HFFc6 (cell line): Measurements from ENCODE around the gene JOSD1. TPM values are rescaled to one million over a fixed set of nuclear protein-coding genes. Genes with fewer than 3 reads are reported as not detected.
"Not testable (repeated sequence)": the region's sequence is repeated elsewhere in the genome, so short reads cannot be mapped to it uniquely, and the experiment has no call there.

Source experiments
- DNase-seq: peaks from one replicate; pipeline ENCODE4 v3.0.0-alpha.2; 2018
- H3K27ac Mint-ChIP-seq: 2 replicates; pipeline ENCODE4 v1.8.0; 2020; ENCODE audit warnings: mild to moderate bottlenecking, mixed read lengths
- H3K27me3 Mint-ChIP-seq: 2 replicates; pipeline ENCODE4 v1.8.0; 2021; ENCODE audit warnings: mild to moderate bottlenecking, moderate library complexity, mixed read lengths; ENCODE audit not compliant: insufficient read depth
- H3K36me3 Mint-ChIP-seq: 2 replicates; pipeline ENCODE4 v1.8.0; 2021; ENCODE audit warnings: low read depth, mixed read lengths
- H3K4me1 Mint-ChIP-seq: 2 replicates; pipeline ENCODE4 v1.8.0; 2020; ENCODE audit warnings: low read depth, mixed read lengths
- H3K4me3 Mint-ChIP-seq: 2 replicates; pipeline ENCODE4 v1.8.0; 2020; ENCODE audit warnings: mild to moderate bottlenecking, moderate library complexity, mixed read lengths
- H3K9me3 Mint-ChIP-seq: 2 replicates; pipeline ENCODE4 v1.8.0; 2020; ENCODE audit warnings: mild to moderate bottlenecking, mixed read lengths
- total RNA-seq, 6 experiments: library from RNA; stranded (reverse); fragmentation: NEBNext Ultra II Directional; extraction: Animal tissue kit (Norgen Biotek cat#: 25700); gene quantifications; 2 replicates in 1 of 6; 3 replicates in 5 of 6; pipeline ENCODE4 v1.2.3, GENCODE V29; 2021
- TF ChIP-seq, protein P1 (sequence below): fragments of 200-600 bp; sonication (generic); IDR thresholded peaks from 2 replicates; pipeline ENCODE4 v1.5.0; 2021; ENCODE audit warnings: antibody characterized with exemption, mild to moderate bottlenecking

JOSD1 gene
- total RNA-seq, 6 experiments from 2014 or later = 37.8 to 44.6 (median 41.0) TPM

DNA sequence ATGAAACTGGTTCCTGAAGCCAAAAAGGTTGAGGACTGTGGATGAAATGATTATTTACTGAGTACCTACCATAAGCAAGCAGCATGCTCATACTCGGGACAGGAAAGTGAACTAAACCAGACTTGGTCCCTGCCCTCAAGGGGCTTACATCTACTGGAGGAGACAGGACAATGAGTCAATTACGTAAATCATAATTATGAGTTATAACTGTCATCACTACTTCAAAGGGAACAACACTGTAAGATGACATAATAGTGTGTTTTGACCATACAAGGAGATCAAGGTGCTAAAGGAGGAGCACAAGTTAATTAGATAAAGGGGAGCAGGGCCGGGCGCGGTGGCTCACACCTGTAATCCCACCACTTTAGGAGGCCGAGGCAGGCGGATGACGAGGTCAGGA, 47.0 kb downstream of the JOSD1 start:
- DNase-seq = no peak
- Mint-ChIP-seq H3K27me3 (no peaks in the 10 kb centered on the region; the same call in 1 of the 2 replicates), H3K4me3 (no peak overlapping the region), H3K4me1 (peaks cover 17% of the 10 kb centered on the region), H3K9me3 (no peaks in the 10 kb centered on the region), H3K36me3 (no peaks in the 10 kb centered on the region), H3K27ac (no peak overlapping the region)
- TF ChIP-seq, protein P1, sequence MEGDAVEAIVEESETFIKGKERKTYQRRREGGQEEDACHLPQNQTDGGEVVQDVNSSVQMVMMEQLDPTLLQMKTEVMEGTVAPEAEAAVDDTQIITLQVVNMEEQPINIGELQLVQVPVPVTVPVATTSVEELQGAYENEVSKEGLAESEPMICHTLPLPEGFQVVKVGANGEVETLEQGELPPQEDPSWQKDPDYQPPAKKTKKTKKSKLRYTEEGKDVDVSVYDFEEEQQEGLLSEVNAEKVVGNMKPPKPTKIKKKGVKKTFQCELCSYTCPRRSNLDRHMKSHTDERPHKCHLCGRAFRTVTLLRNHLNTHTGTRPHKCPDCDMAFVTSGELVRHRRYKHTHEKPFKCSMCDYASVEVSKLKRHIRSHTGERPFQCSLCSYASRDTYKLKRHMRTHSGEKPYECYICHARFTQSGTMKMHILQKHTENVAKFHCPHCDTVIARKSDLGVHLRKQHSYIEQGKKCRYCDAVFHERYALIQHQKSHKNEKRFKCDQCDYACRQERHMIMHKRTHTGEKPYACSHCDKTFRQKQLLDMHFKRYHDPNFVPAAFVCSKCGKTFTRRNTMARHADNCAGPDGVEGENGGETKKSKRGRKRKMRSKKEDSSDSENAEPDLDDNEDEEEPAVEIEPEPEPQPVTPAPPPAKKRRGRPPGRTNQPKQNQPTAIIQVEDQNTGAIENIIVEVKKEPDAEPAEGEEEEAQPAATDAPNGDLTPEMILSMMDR = no peak

DNA sequence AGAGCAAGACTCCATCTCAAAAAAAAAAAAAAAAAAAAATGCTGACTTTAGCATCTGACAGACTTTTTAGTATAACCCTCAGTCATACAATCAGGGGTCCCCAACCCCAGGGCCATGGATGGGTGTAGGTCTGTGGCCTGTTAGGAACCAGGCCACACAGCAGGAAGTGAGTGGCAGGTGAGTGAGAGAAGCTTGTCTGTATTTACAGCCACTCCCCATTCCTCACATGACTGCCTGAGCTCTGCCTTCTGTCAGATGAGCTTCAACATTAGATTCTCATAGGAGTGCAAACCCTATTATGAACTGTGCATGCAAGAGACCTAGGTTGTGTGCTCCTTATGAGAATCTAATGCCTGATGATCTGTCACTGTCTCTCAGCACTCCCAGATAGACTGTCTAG, 47.9 kb downstream of the JOSD1 start:
- Mint-ChIP-seq H3K36me3 (no peaks in the 10 kb centered on the region), H3K27ac (no peak overlapping the region), H3K4me3 (no peak overlapping the region), H3K27me3 (no peaks in the 10 kb centered on the region; the same call in 1 of the 2 replicates), H3K9me3 (no peaks in the 10 kb centered on the region), H3K4me1 (peaks cover 17% of the 10 kb centered on the region)
- no peak for DNase-seq
- TF ChIP-seq, protein P1 = no peak

DNA sequence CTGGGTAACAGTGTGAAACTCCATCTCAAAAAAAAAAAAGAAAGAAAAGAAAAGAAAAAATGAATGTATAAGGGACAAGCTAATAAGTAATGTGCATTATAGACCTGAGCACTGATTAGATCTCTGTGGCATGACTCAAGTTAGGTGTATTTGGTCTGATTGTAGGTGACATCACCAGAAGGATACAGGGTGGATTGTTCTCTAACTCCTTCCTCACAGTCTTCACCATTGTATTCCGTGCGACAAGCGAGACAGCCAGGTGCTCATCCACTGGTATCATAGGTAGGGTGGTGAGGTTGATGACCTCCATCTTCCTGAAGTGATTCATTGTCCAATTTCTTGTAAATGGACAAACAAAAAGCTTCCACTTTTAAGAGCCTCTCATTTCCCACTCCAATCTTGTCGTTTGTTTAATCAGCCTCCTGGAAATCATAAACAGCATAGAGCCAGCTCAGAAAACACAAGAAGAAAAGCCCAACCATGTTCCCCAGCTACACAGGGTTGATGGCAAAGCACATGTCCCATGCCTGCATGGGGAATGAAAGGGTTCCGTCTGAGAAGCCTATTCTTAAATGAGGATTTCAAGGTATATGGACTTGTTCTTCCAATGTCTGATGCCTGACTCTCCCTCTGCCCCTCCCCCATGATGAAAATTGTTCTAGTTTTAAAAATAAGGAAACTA, 50.8 kb downstream of the JOSD1 start:
- DNase-seq = no peak
- Mint-ChIP-seq H3K9me3 (no peaks in the 10 kb centered on the region), H3K27ac (no peak overlapping the region), H3K36me3 (no peaks in the 10 kb centered on the region), H3K4me3 (no peak overlapping the region), H3K4me1 (peaks cover 4% of the 10 kb centered on the region; the same call in 1 of the 2 replicates), H3K27me3 (no peaks in the 10 kb centered on the region; the same call in 1 of the 2 replicates)
- TF ChIP-seq, protein P1 = no peak

DNA sequence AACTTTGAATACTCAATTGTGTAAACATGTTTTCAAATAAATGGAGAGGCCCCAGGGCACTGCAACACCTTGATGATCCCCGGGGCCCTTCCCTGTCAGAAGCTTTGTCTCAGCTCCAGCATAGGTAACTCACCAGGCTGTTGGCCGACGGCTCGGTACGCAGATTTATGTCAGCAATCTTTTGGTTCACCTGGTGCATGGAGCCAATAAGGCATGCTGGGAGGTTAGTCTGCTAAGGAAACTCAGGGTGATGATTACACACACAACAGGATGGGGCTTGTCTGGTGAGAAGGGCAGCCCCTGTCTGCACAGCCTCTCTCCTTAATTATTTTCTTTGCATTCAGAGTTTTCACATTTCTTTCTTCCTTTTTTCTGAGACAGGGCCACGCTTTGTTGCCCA, 55.3 kb downstream of the JOSD1 start:
- Mint-ChIP-seq H3K4me3 (no peak overlapping the region), H3K4me1 (0 out of 2 replicates have a peak, but pooled peaks cover 5% of the 10 kb centered on the region), H3K27ac (no peak overlapping the region), H3K36me3 (no peaks in the 10 kb centered on the region; the same call in 1 of the 2 replicates), H3K27me3 (no peaks in the 10 kb centered on the region; the same call in 1 of the 2 replicates), H3K9me3 (no peaks in the 10 kb centered on the region)
- TF ChIP-seq, protein P1 = no peak
- DNase-seq = no peak

DNA sequence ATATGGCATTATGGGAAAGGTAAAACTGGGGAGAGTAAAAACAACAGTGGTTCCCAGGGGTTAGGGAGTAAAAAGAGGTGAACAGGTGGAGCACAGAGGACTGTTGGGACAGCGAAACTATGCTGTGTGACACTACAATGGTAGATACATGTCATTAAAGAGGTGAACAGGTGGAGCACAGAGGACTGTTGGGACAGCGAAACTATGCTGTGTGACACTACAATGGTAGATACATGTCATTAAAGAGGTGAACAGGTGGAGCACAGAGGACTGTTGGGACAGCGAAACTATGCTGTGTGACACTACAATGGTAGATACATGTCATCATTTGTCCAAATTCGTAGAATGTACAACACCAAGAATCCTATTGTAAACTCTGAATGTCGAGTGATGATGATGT, 56.5 kb downstream of the JOSD1 start:
- not testable (repeated sequence) for H3K4me3 Mint-ChIP-seq, H3K36me3 Mint-ChIP-seq, H3K9me3 Mint-ChIP-seq, H3K4me1 Mint-ChIP-seq, H3K27me3 Mint-ChIP-seq, H3K27ac Mint-ChIP-seq, DNase-seq

DNA sequence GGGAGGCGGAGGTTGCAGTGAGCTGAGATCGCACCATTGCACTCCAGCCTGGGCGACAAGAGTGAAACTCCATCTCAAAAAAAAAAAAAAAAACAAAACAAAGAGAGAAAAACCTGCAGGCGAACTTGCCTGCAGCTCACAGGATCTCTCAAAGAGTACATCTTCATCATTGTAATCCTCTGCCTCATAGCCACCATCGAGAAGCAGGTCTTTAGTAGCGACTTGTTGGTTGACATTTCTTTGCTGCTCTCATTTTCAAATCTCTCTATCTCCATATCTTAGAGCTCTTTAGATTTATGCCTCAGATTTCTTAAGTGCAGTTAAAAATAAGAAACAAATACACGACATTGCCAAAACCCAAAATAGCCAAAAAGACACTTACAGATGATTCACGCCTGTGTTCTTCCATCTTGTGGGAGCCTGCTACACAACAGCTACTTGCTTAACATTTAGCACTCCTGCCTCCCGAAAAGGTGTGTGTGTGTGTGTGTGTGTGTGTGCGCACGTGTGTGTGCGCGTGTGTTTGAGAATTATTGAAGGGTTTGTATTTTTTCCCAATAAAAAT, 59.2 kb downstream of the JOSD1 start:
- H3K36me3 Mint-ChIP-seq = no peaks in the 10 kb centered on the region; the same call in 1 of the 2 replicates
- H3K27ac Mint-ChIP-seq = no peak overlapping the region
- H3K9me3 Mint-ChIP-seq = no peaks in the 10 kb centered on the region
- TF ChIP-seq, protein P1 = no peak
- 0 out of 2 replicates have a peak, but pooled peaks cover 5% of the 10 kb centered on the region for H3K4me1 Mint-ChIP-seq
- no peak for DNase-seq
- no peak overlapping the region for H3K4me3 Mint-ChIP-seq
- H3K27me3 Mint-ChIP-seq = no peaks in the 10 kb centered on the region
